Esophagus muscularis mucosa (tissue), 4 donors: ENCODE results near the gene ZNF672. TPM values are rescaled to one million over a fixed set of nuclear protein-coding genes. Genes with fewer than 3 reads are reported as not detected.
A peak's percentile ranks its signal among the peaks of the same experiment; 100 is the strongest.

ENCODE experiments used
- DNase-seq: peaks from one replicate; pipeline ENCODE4 v3.0.0-alpha.2; 2017; ENCODE audit errors: extremely low spot score
- H3K27ac ChIP-seq, 4 donors: fragments of 200-600 bp; sonication (generic); replicated peaks in 1 of 4; 1 replicate in 3 of 4; 2 replicates in 1 of 4; pipeline ENCODE4 v1.5.1; 2016 to 2019; ENCODE audit warnings: mild to moderate bottlenecking in 1 of 4
- H3K27me3 ChIP-seq, 4 donors: fragments of 200-600 bp; sonication (generic); one replicate each; pipeline versions ENCODE4 v1.5.1 to v1.6.0; 2016 to 2019
- H3K36me3 ChIP-seq, 4 donors: fragments of 200-600 bp; sonication (generic); one replicate each; pipeline ENCODE4 v1.5.1; 2016 to 2019
- H3K4me1 ChIP-seq, 4 donors: fragments of 200-600 bp; sonication (generic); one replicate each; pipeline ENCODE4 v1.5.1; 2016 to 2019
- H3K4me3 ChIP-seq, 4 donors: fragments of 200-600 bp; sonication (generic); 1 replicate in 2 of 4; 2 replicates in 2 of 4; pipeline ENCODE4 v1.5.1; 2016 to 2019; ENCODE audit warnings: mild to moderate bottlenecking in 4 of 4, moderate library complexity in 1 of 4
- H3K9me3 ChIP-seq, 4 donors: fragments of 200-600 bp; sonication (generic); 1 replicate in 3 of 4; 2 replicates in 1 of 4; pipeline ENCODE4 v1.5.1; 2016 to 2019
- CTCF ChIP-seq, 3 experiments: fragments of 200-600 bp in 2 of 3; fragments of 450-650 bp in 1 of 3; sonication (generic) in 2 of 3; IDR thresholded peaks; one replicate each; pipeline ENCODE4 v1.5.1; 2017 to 2019; ENCODE audit warnings: antibody characterized with exemption in 3 of 3, mild to moderate bottlenecking in 2 of 3, moderate library complexity in 1 of 3
- EP300 ChIP-seq: sonication (generic); formaldehyde crosslinking; IDR thresholded peaks from one replicate; pipeline ENCODE4 v1.6.1; 2017; ENCODE audit warnings: antibody characterized with exemption
- POLR2A ChIP-seq: fragments of 450-650 bp; IDR thresholded peaks from one replicate; pipeline ENCODE4 v1.6.1; 2017; ENCODE audit warnings: antibody characterized with exemption, moderate library complexity, mild to moderate bottlenecking, low read depth
- POLR2AphosphoS5 ChIP-seq, 2 donors: sonication (generic); formaldehyde crosslinking; IDR thresholded peaks; one replicate each; pipeline ENCODE4 v1.6.1; 2017; ENCODE audit warnings: antibody characterized with exemption in 2 of 2
- WGBS: methylation state at CpG from one replicate; pipeline ENCODE4 v1.1.5; 2018; 5-methylcytosine and 5-hydroxymethylcytosine counted together
- intact Hi-C: fragments of 100-400 bp; cut with DNase I; formaldehyde crosslinking; loops from one replicate; pipeline ENCODE4 v1.15.1; 2023
- total RNA-seq, 4 donors: library from RNA; depleted of rRNA; stranded (reverse); fragments of >200 nt; gene quantifications; one replicate each; pipeline versions ENCODE4 v1.1.0 to v1.2.1, GENCODE V29; 2016

The ZNF672 gene
- total RNA-seq, 4 donors from 2014 or later = 30.3 to 46.4 (median 39.3) TPM

DNA sequence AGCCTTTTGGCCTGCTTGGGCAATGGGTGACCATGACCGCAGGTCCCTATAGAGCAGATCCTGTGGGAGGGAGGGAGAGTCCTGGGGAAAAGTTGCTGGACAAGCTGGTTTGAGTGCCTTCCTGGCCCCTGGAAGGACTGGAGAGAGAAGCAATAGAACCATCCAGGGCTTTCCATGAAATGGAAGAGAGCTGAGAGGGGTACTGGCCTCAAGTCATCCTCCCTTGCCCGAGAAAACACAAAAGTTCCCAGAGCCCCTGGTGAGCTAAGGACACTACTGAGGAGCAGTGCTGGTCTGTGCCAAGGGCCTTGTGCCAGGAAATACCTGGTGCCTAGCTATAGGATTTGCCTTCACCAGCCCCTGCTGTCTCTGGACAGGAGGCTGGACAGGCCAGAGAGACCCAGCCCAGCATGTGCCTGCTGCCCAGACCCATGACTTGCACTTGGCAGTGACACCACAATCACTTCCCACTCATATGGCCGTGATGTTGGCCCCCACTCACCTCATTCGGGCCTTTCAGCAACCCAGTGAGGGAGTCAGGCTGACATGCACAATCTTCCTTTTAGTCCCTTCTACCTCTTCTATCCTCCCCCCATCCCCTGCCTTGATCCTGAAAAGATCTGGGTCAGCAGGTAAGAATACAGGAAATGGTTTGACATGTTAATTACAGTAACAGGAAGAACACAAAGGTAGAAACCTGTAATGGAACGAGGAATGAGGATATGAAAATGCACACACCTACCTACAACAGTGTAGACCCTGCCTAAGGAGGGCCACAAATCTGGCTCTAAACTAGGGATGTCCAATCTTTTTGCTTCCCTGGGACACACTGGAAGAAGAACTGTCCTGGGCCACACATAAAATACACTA lies 19.3 kb upstream of the ZNF672 start:
- 61% methylated on average over 5 of the region's 5 CpGs for whole genome bisulfite sequencing
- intact Hi-C loops = no loop called here
- H3K36me3 ChIP-seq = peaks cover 27 to 70% (median 59%) of the 10 kb centered on the region in 4 donors
- no peaks in the 10 kb centered on the region for H3K27me3 ChIP-seq
- peaks cover 38 to 55% (median 51%) of the 10 kb centered on the region in 4 donors for H3K4me1 ChIP-seq
- DNase-seq = no peak
- TF ChIP-seq EP300 (no peak), POLR2A (no peak), POLR2AphosphoS5 (IDR thresholded peaks at IDR 0.05) (no peak), CTCF (IDR thresholded peaks at IDR 0.05) (no peak)
- no peak overlapping the region for H3K4me3 ChIP-seq
- H3K9me3 ChIP-seq = no peaks in the 10 kb centered on the region
- H3K27ac ChIP-seq = no peak overlapping the region

- Histone ChIP-seq H3K36me3 (peaks cover 13 to 66% (median 45%) of the 10 kb centered on the region in 4 donors), H3K4me1 (peaks cover 51 to 69% (median 65%) of the 10 kb centered on the region in 4 donors), H3K4me3 (no peak overlapping the region), H3K27me3 (no peaks in the 10 kb centered on the region), H3K27ac (peak overlapping the region in 1 of 4 donors; percentile 46), H3K9me3 (no peaks in the 10 kb centered on the region)
- no peak for DNase-seq
- intact Hi-C loops = no loop called here
- TF ChIP-seq POLR2AphosphoS5 (IDR thresholded peaks at IDR 0.05) (no peak), POLR2A (no peak), EP300 (no peak), CTCF (IDR thresholded peaks at IDR 0.05) (no peak)
- 83% methylated on average over 7 of the region's 7 CpGs for WGBS
Measured at GRCh38 chr1:248820041-248820585, 17.9 kb upstream of the ZNF672 start.

- TF ChIP-seq CTCF (IDR thresholded peaks at IDR 0.05) (no peak), EP300 (no peak), POLR2A (no peak), POLR2AphosphoS5 (IDR thresholded peaks at IDR 0.05) (peak in 1 of 2 donors; percentile 50)
- Histone ChIP-seq H3K27ac (peak overlapping the region in 2 of 4 donors; percentile 46 to 49), H3K27me3 (no peaks in the 10 kb centered on the region), H3K4me3 (no peak overlapping the region), H3K9me3 (no peaks in the 10 kb centered on the region), H3K36me3 (peaks cover 5 to 56% (median 36%) of the 10 kb centered on the region in 4 donors), H3K4me1 (peaks cover 52 to 70% (median 66%) of the 10 kb centered on the region in 4 donors)
- intact Hi-C loops = no loop called here
- 86% methylated on average over 1 of the region's 3 CpGs for WGBS
- no peak for DNase-seq
Measured at GRCh38 chr1:248821101-248821500, 16.9 kb upstream of the ZNF672 start.

GRCh38 chr1:248821641-248822040 lies 16.4 kb upstream of the ZNF672 start:
- no peaks in the 10 kb centered on the region for H3K9me3 ChIP-seq
- H3K27ac ChIP-seq = peak overlapping the region in 1 of 4 donors; percentile 46
- peaks cover under 1 to 51% (median 30%) of the 10 kb centered on the region in 4 donors for H3K36me3 ChIP-seq
- WGBS = 85% methylated on average over 6 of the region's 7 CpGs
- no peak for DNase-seq
- H3K27me3 ChIP-seq = no peaks in the 10 kb centered on the region
- no peak for TF ChIP-seq POLR2A
- TF ChIP-seq EP300 = no peak
- TF ChIP-seq CTCF (IDR thresholded peaks at IDR 0.05) = no peak
- no peak for TF ChIP-seq POLR2AphosphoS5 (IDR thresholded peaks at IDR 0.05)
- intact Hi-C loops = no loop called here
- no peak overlapping the region for H3K4me3 ChIP-seq
- peaks cover 53 to 71% (median 68%) of the 10 kb centered on the region in 4 donors for H3K4me1 ChIP-seq
